KMS-11 (cell line): ENCODE results near the gene CKAP2.
"Not testable (repeated sequence)": the region's sequence is repeated elsewhere in the genome, so short reads cannot be mapped to it uniquely, and the experiment has no call there.

Experiments
- H2AFZ ChIP-seq: fragments of 200-600 bp; sonication (generic); 2 replicates; pipeline ENCODE4 v1.6.1; 2016; ENCODE audit warnings: antibody characterized with exemption, mixed run types, low read depth
- H3K27ac ChIP-seq: fragments of 200-600 bp; sonication (generic); 2 replicates; pipeline ENCODE4 v1.6.1; 2016; ENCODE audit warnings: mild to moderate bottlenecking, mixed run types
- H3K27me3 ChIP-seq: fragments of 200-600 bp; sonication (generic); 2 replicates; pipeline ENCODE4 v1.6.1; 2017; ENCODE audit warnings: mild to moderate bottlenecking, low read depth, mixed run types, moderate library complexity; ENCODE audit not compliant: insufficient read depth
- H3K36me3 ChIP-seq: fragments of 200-600 bp; sonication (generic); 2 replicates; pipeline ENCODE4 v1.6.1; 2017; ENCODE audit warnings: mild to moderate bottlenecking, mixed run types; ENCODE audit not compliant: insufficient read depth
- H3K4me1 ChIP-seq: fragments of 200-600 bp; sonication (generic); 2 replicates; pipeline ENCODE4 v1.6.1; 2016; ENCODE audit warnings: mild to moderate bottlenecking, low read depth, mixed run types; ENCODE audit not compliant: poor library complexity, severe bottlenecking
- H3K4me2 ChIP-seq: fragments of 200-600 bp; sonication (generic); 2 replicates; pipeline ENCODE4 v1.7.0; 2016; ENCODE audit warnings: mild to moderate bottlenecking, mixed run types
- H3K4me3 ChIP-seq: fragments of 200-600 bp; sonication (generic); IDR thresholded peaks from 2 replicates; pipeline ENCODE4 v1.6.1; 2017; ENCODE audit warnings: low read depth, low read length, mixed read lengths; ENCODE audit not compliant: insufficient read depth
- H3K79me2 ChIP-seq: fragments of 200-600 bp; sonication (generic); 2 replicates; pipeline ENCODE4 v1.6.1; 2016; ENCODE audit warnings: low read depth, mixed run types; ENCODE audit not compliant: insufficient read depth
- H3K9ac ChIP-seq: fragments of 200-600 bp; sonication (generic); 2 replicates; pipeline ENCODE4 v1.6.1; 2016; ENCODE audit warnings: mild to moderate bottlenecking, mixed run types
- H4K20me1 ChIP-seq: fragments of 200-600 bp; sonication (generic); 2 replicates; pipeline ENCODE4 v1.6.1; 2016; ENCODE audit warnings: mild to moderate bottlenecking, mixed run types; ENCODE audit not compliant: insufficient read depth
- CTCF ChIP-seq: fragments of 200-600 bp; sonication (generic); conservative IDR thresholded peaks from 2 replicates; pipeline ENCODE4 v1.6.1; 2017; ENCODE audit warnings: low read depth, mild to moderate bottlenecking, antibody characterized with exemption, low read length, moderate library complexity, mixed read lengths

CKAP2 gene

GRCh38 chr13:52454820-52455676 is at the start of gene CKAP2:
Gene CKAP2 (plus strand): TSS chr13:52455478. CDS start chr13:52455557, 79 bp downstream.
- H3K27ac ChIP-seq: peak within 1 kb of the TSS; percentile 98
- peak within 1 kb of the TSS; percentile 44 for H2AFZ ChIP-seq
- peak within 1 kb of the TSS; percentile 95 for H3K4me2 ChIP-seq
- TF ChIP-seq CTCF: no peak
- H3K79me2 ChIP-seq: peaks cover 56% of the 10 kb centered on the region
- H3K9ac ChIP-seq: peak within 1 kb of the TSS; percentile 80
- H4K20me1 ChIP-seq: no peaks in the 10 kb centered on the region
- H3K36me3 ChIP-seq: peaks cover 10% of the 10 kb centered on the region; the same call in 1 of the 2 replicates
- peaks cover 61% of the 10 kb centered on the region for H3K4me1 ChIP-seq
- peak within 1 kb of the TSS; percentile 25 for H3K4me3 ChIP-seq
- no peaks in the 10 kb centered on the region for H3K27me3 ChIP-seq

GRCh38 chr13:52405767-52406494 is 49.3 kb upstream of the CKAP2 start, which contains the start of gene THSD1:
Gene THSD1 (minus strand): TSS chr13:52406172. CDS start chr13:52402600, 3,572 bp downstream.
- H2AFZ ChIP-seq: no peak within 1 kb of the TSS
- H3K27me3 ChIP-seq: no peaks in the 10 kb centered on the region
- H3K9ac ChIP-seq: no peak within 1 kb of the TSS
- H3K4me2 ChIP-seq: no peak within 1 kb of the TSS
- no peak within 1 kb of the TSS for H3K4me3 ChIP-seq
- H3K27ac ChIP-seq: no peak within 1 kb of the TSS
- H4K20me1 ChIP-seq: no peaks in the 10 kb centered on the region
- no peaks in the 10 kb centered on the region for H3K36me3 ChIP-seq
- no peak for TF ChIP-seq CTCF
- no peaks in the 10 kb centered on the region for H3K4me1 ChIP-seq
- H3K79me2 ChIP-seq: no peaks in the 10 kb centered on the region

- no peak for TF ChIP-seq CTCF
- Histone ChIP-seq H3K27me3 (no peaks in the 10 kb centered on the region), H3K4me1 (no peaks in the 10 kb centered on the region), H3K36me3 (no peaks in the 10 kb centered on the region), H4K20me1 (no peaks in the 10 kb centered on the region), H3K79me2 (no peaks in the 10 kb centered on the region), H3K4me3 (no peak overlapping the region), H3K9ac (no peak overlapping the region), H3K27ac (no peak overlapping the region), H2AFZ (no peak overlapping the region), H3K4me2 (no peak overlapping the region)
Observed at GRCh38 chr13:52406629-52407028, 48.6 kb upstream of the CKAP2 start.

- H3K4me1 ChIP-seq, H3K27me3 ChIP-seq, H3K4me3 ChIP-seq, H3K4me2 ChIP-seq, H3K27ac ChIP-seq, H3K36me3 ChIP-seq, H4K20me1 ChIP-seq, H3K79me2 ChIP-seq, H2AFZ ChIP-seq, H3K9ac ChIP-seq: not testable (repeated sequence)
Observed at GRCh38 chr13:52407436-52407835, 47.8 kb upstream of the CKAP2 start.

- not testable (repeated sequence) for H3K79me2 ChIP-seq, H3K27me3 ChIP-seq, H3K27ac ChIP-seq, H3K36me3 ChIP-seq, H3K4me1 ChIP-seq, H3K9ac ChIP-seq, H4K20me1 ChIP-seq, H3K4me2 ChIP-seq, H3K4me3 ChIP-seq, H2AFZ ChIP-seq
Observed at GRCh38 chr13:52408071-52408658, 47.1 kb upstream of the CKAP2 start.
